NK-92 (cell line): ENCODE measurements around the gene IQSEC3.
"Not testable (repeated sequence)": the region's sequence is repeated elsewhere in the genome, so short reads cannot be mapped to it uniquely, and the experiment has no call there.

Experiments used
- DNase-seq: peaks from one replicate; lab custom pipeline; 2025; ENCODE audit not compliant: unreplicated experiment; lab: John Stamatoyannopoulos, UW

Gene IQSEC3

GRCh38 chr12:177336-177979 is 110.9 kb downstream of the IQSEC3 start:
- DNase-seq = no peak

GRCh38 chr12:177980-178828 is 111.6 kb downstream of the IQSEC3 start:
- no peak for DNase-seq

DNA sequence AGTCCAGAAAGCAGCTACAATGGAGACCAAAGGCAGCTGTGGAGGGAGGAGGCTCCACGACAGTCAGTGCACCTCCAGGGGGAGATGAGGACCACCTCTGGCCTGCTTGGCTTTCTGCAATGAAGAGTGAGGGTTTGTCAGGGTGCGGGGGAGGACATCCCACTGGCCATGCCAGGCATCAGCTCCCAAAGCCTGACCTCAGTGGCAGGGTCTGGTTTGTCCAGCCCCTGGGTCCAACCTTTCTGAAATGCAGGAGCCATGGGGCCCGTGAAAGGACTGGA is 112.2 kb downstream of the IQSEC3 start:
- DNase-seq = no peak

GRCh38 chr12:179131-179884 is 112.7 kb downstream of the IQSEC3 start:
- DNase-seq = no peak

GRCh38 chr12:179885-180284 is 113.3 kb downstream of the IQSEC3 start:
- DNase-seq = no peak

- DNase-seq = no peak
These were observed 113.9 kb downstream of the IQSEC3 start for GRCh38 chr12:180445-180844.

- no peak for DNase-seq
These were observed 115.4 kb downstream of the IQSEC3 start for GRCh38 chr12:181921-182320.

GRCh38 chr12:182381-182892 is 115.9 kb downstream of the IQSEC3 start:
- DNase-seq = no peak

DNA sequence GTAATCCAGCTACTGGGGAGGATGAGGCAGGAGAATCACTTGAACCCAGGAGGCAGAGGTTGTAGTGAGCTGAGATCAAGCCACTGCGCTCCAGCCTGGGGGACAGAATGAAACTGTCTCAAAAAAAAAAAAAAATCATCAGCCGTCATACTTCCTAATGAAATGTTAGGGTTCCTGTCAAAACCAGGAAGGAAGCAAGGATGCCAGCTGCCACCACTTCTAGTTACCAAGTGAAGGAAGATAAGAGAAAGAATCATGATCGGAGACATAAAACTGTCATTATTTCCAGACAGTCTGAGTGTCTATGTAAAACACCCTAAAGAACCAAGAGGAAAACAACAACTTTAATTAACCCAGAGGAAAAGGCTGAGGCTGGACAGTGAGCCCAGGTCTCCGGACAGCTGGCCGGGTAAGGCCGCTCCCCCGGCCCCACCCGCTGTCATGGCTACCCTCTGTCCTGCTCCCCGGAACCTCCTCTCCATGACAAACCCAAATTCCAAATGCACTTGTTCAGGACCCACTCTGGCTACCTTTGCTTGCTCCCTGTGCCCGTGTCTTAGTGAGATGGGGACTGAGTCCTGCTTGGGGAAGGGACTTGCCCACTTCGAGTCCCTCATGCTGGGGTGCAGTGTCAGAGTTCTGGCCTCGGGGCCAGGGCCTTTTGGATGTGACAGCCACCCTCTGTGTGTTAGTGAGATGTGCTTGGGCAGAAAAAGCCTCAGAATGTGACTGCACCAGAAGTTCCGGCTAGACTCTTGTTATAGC is 118.4 kb downstream of the IQSEC3 start:
- no peak for DNase-seq

- no peak for DNase-seq
These were observed 119.0 kb downstream of the IQSEC3 start for GRCh38 chr12:185576-185955.

GRCh38 chr12:186006-186625 is 119.5 kb downstream of the IQSEC3 start:
- DNase-seq = no peak

DNA sequence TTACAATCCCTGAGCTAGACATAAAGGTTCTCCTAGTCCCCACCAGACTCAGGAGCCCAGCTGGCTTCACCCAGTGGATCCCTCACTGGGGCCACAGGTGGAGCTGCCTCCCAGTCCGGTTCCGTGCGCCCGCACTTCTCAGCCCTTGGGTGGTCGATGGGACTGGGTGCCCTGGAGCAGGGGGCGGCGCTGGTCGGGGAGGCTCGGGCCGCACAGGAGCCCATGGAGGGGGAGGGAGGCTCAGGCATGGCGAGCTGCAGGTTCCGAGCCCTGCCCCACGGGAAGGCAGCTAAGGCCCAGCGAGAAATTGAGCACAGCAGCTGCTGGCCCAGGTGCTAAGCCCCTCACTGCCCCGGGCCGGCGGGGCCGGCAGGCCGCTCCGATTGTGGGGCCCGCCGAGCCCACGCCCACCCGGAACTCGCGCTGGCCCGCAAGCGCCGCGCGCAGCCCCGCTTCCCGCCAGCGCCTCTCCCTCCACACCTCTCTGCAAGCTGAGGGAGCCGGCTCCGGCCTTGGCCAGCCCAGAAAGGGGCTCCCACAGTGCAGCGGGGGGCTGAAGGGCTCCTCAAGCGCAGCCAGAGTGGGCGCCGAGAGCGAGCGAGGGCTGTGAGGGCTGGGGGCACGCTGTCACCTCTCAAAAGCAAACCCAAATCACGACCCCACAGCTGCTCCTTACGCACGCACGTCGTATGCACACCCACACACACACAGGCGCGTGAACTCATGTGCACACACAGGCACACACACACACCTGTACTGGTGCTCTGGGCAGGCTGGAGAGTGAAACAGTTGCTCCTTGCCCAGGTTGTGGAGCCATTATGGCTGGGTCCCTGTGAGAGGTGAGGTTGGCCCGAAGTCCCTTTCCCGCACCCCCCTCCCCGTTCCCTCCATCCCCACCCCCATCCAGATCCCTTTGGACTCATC is 121.7 kb downstream of the IQSEC3 start:
- DNase-seq = not testable (repeated sequence)

DNA sequence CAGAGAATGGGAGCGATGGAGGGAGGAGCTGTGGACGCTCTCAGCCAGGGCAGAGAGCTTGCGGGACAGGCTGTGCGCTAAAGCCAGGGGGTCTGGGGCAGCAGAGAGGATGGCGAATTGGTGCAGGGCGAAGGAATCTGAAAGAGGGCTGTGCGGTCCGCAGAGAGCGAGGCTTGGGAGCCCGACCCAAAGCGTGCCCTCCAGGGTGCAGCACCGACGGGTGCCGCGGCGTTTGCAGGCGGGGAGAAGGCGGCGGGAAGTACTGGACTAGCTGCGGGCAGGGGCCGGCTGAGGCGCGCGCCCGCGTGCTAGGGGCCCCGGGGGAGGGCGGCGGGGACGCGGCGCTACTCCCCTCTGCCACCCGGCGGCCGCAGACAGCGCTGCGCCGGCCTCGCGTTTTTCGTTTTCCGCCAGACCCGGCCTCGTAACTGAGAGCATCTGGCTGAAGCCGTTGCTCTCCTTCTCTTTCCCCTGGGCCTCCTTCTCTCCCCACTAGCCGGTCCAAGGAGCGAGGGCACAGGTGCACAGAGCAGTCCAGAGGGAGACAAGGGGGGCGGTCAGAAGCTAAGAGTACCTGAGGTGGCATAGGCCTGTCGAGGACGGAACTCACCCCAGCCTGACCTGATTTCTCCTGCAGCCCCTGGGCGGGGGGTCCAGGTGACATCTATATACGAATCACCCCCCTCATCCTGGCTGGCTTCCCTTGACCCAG is 122.5 kb downstream of the IQSEC3 start:
- DNase-seq = no peak

- DNase-seq = no peak
These were observed 123.0 kb downstream of the IQSEC3 start for GRCh38 chr12:189622-189962.

- no peak for DNase-seq
These were observed 124.3 kb downstream of the IQSEC3 start for GRCh38 chr12:190881-191280.

GRCh38 chr12:191541-191940 is 125.0 kb downstream of the IQSEC3 start:
- no peak for DNase-seq

DNA sequence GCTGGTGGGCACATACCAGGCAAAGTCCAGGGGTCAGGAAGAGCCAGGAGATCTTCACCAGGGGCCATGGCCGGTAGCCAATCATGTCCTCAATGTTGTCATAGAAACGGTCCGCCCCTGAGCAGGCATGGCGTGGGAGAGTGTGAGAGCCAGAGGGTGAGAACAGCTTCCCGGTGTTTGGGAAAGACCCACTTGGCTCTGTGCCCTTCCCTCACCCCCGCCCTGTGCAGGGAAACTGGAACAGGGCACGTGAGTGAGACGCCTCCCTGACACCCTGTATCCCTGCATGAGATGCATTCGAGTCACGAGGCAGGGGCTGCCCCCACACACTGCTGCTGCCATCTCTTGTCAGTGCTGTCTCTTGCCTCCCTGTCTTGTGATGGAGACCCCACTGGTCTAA is 126.7 kb downstream of the IQSEC3 start:
- no peak for DNase-seq

- no peak for DNase-seq
These were observed 127.7 kb downstream of the IQSEC3 start for GRCh38 chr12:194276-194675.

- DNase-seq = no peak
These were observed 128.6 kb downstream of the IQSEC3 start for GRCh38 chr12:195156-195555.
